ENCODE measurements around the gene AZGP1.
"Not testable (repeated sequence)": the region's sequence is repeated elsewhere in the genome, so short reads cannot be mapped to it uniquely, and the experiment has no call there.

DNA sequence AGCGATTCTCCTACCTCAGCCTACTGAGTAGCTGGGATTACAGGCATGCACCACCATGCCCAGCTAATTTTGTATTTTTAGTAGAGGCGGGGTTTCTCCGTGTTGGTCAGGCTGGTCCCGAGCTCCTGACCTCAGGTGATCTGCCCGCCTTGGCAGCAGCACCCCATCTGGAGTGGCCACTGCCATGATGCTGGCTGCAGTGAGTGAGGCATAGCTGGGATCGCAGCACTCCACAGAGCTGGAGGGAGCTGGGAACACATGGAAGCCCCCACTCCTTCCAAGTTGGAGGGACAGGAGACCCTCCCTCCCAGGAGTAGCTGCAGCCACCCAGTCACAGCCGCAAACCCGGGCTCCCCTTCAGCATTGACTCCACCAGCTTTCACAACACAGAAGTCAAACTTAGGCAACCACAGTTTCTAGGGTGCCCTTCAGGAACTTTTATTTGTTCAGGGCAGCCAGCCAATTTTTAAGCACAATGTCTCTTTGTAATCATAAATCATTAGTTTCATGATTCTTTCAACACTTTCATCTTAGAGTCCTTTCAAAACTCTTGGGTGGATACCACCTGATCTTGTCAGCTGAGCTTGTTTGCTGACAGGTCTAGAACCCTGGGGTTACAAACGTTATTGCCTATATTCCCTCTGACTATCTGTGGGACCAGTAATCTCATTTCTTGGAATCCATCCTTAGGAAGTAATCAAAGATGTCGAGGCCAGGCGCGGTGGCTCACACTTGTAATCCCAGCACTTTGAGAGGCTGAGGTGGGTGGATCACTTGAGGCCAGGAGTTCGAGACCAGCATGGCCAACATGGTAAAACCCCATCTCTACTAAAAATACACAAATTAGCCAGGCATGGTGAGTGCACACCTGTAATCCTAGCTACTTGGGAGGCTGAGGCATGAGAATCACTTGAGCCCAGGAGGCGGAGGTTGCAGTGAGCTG lies 36.8 kb upstream of the AZGP1 start:
- TF ChIP-seq, protein P1, sequence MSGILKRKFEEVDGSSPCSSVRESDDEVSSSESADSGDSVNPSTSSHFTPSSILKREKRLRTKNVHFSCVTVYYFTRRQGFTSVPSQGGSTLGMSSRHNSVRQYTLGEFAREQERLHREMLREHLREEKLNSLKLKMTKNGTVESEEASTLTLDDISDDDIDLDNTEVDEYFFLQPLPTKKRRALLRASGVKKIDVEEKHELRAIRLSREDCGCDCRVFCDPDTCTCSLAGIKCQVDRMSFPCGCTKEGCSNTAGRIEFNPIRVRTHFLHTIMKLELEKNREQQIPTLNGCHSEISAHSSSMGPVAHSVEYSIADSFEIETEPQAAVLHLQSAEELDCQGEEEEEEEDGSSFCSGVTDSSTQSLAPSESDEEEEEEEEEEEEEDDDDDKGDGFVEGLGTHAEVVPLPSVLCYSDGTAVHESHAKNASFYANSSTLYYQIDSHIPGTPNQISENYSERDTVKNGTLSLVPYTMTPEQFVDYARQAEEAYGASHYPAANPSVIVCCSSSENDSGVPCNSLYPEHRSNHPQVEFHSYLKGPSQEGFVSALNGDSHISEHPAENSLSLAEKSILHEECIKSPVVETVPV (CRISPR knock-in tag; IDR thresholded peaks at IDR 0.05) = not testable (repeated sequence)
- TF ChIP-seq SNAI2 (CRISPR knock-in tag; IDR thresholded peaks at IDR 0.05); ISL1 (CRISPR knock-in tag; IDR thresholded peaks at IDR 0.05); ARNTL (CRISPR knock-in tag; IDR thresholded peaks at IDR 0.05; ENCODE audit: borderline replicate concordance, low read depth); ZNF565 (CRISPR knock-in tag; conservative IDR thresholded peaks at IDR 0.05; ENCODE audit: low read depth); ZNF8 (CRISPR knock-in tag; IDR thresholded peaks at IDR 0.05); ZFP30 (CRISPR knock-in tag; IDR thresholded peaks at IDR 0.05); ESRRG (CRISPR knock-in tag; IDR thresholded peaks at IDR 0.05); TOX (CRISPR knock-in tag; IDR thresholded peaks at IDR 0.05; ENCODE audit: borderline replicate concordance): not testable (repeated sequence)
- TF ChIP-seq, protein P2, sequence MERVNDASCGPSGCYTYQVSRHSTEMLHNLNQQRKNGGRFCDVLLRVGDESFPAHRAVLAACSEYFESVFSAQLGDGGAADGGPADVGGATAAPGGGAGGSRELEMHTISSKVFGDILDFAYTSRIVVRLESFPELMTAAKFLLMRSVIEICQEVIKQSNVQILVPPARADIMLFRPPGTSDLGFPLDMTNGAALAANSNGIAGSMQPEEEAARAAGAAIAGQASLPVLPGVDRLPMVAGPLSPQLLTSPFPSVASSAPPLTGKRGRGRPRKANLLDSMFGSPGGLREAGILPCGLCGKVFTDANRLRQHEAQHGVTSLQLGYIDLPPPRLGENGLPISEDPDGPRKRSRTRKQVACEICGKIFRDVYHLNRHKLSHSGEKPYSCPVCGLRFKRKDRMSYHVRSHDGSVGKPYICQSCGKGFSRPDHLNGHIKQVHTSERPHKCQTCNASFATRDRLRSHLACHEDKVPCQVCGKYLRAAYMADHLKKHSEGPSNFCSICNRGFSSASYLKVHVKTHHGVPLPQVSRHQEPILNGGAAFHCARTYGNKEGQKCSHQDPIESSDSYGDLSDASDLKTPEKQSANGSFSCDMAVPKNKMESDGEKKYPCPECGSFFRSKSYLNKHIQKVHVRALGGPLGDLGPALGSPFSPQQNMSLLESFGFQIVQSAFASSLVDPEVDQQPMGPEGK (CRISPR knock-in tag; IDR thresholded peaks at IDR 0.05; ENCODE audit: borderline replicate concordance) = not testable (repeated sequence)
